OCI-LY7 (cell line): ENCODE results near the gene AOPEP.

ENCODE experiments used
- EZH2phosphoT487 ChIP-seq: fragments of 200-600 bp; sonication (generic); IDR thresholded peaks from 2 replicates; pipeline ENCODE4 v1.6.1; 2018; ENCODE audit warnings: low read depth, borderline replicate concordance, mild to moderate bottlenecking, mixed run types, antibody characterized with exemption, low read length, moderate library complexity, mixed read lengths
- TF ChIP-seq, protein P1 (sequence below): fragments of 200-600 bp; sonication (generic); conservative IDR thresholded peaks from 2 replicates; pipeline ENCODE4 v1.5.1; 2014; ENCODE audit warnings: mild to moderate bottlenecking, antibody characterized with exemption, low read length, moderate library complexity, mixed read lengths

GRCh38 chr9:94778013-94778412 lies 51.5 kb downstream of the AOPEP start:
- TF ChIP-seq, protein P1, sequence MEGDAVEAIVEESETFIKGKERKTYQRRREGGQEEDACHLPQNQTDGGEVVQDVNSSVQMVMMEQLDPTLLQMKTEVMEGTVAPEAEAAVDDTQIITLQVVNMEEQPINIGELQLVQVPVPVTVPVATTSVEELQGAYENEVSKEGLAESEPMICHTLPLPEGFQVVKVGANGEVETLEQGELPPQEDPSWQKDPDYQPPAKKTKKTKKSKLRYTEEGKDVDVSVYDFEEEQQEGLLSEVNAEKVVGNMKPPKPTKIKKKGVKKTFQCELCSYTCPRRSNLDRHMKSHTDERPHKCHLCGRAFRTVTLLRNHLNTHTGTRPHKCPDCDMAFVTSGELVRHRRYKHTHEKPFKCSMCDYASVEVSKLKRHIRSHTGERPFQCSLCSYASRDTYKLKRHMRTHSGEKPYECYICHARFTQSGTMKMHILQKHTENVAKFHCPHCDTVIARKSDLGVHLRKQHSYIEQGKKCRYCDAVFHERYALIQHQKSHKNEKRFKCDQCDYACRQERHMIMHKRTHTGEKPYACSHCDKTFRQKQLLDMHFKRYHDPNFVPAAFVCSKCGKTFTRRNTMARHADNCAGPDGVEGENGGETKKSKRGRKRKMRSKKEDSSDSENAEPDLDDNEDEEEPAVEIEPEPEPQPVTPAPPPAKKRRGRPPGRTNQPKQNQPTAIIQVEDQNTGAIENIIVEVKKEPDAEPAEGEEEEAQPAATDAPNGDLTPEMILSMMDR, result no peak
- no peak for TF ChIP-seq EZH2phosphoT487
